ENCODE results near the gene ANXA4.

Gene ANXA4

DNA sequence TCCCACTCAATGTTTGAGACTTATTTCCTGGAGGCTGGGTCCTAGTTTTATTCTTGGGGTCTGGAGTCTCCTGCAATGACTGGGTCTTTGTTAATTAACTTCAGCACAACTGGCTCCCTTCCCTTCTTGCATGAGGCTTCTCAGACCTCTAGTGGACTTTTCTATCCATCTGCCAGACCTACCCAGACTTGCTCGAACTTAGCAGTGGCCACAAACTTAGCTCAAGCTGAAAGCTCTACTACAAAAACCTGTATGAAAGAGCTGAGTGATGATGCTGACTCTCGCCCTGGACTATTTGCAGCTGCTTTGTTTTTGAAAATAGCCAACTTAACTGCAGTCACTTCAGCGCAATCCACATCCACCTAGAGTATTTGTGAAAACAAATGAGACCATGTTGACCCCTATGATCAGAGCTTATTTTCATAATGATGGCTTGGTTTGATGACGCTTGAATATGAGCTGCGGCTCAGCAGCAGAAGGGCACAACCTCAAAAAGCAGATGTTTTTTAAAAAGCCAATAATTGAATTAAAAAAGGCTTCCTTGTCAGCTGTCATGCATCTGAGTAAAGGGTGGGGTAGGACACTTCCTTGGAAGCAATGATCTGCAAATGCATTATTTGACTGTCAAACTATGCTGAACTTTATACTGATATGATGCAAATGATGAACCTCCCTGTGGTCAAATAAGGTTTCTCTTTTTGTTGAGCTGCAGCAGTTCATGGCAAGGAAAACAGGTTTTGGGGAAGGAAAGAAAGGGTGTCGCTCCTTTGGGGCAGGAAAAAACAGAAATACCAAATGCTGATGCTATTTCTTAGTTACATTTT, 10.6 kb upstream of the ANXA4 start:
- no peaks in the 10 kb centered on the region for H3K27me3 ChIP-seq (ENCODE audit: insufficient read depth, poor library complexity, severe bottlenecking)
- no peak overlapping the region for H3K27ac ChIP-seq (replicated peaks)
- TF ChIP-seq, protein P1, sequence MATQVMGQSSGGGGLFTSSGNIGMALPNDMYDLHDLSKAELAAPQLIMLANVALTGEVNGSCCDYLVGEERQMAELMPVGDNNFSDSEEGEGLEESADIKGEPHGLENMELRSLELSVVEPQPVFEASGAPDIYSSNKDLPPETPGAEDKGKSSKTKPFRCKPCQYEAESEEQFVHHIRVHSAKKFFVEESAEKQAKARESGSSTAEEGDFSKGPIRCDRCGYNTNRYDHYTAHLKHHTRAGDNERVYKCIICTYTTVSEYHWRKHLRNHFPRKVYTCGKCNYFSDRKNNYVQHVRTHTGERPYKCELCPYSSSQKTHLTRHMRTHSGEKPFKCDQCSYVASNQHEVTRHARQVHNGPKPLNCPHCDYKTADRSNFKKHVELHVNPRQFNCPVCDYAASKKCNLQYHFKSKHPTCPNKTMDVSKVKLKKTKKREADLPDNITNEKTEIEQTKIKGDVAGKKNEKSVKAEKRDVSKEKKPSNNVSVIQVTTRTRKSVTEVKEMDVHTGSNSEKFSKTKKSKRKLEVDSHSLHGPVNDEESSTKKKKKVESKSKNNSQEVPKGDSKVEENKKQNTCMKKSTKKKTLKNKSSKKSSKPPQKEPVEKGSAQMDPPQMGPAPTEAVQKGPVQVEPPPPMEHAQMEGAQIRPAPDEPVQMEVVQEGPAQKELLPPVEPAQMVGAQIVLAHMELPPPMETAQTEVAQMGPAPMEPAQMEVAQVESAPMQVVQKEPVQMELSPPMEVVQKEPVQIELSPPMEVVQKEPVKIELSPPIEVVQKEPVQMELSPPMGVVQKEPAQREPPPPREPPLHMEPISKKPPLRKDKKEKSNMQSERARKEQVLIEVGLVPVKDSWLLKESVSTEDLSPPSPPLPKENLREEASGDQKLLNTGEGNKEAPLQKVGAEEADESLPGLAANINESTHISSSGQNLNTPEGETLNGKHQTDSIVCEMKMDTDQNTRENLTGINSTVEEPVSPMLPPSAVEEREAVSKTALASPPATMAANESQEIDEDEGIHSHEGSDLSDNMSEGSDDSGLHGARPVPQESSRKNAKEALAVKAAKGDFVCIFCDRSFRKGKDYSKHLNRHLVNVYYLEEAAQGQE (IDR thresholded peaks at IDR 0.05; ENCODE audit: insufficient replicate concordance, low read depth): no peak
- TF ChIP-seq GABPA (IDR thresholded peaks at IDR 0.05; ENCODE audit: low read depth) (no peak), CTCF (IDR thresholded peaks at IDR 0.05; ENCODE audit: insufficient read depth, low read length) (no peak), POLR2AphosphoS5 (IDR thresholded peaks at IDR 0.05; ENCODE audit: low read depth) (no peak), SPI1 (IDR thresholded peaks at IDR 0.05; ENCODE audit: borderline replicate concordance, low read depth) (no peak)
- no peak overlapping the region for H3K4me3 ChIP-seq (replicated peaks; ENCODE audit: insufficient read depth, low read length)
- DNase-seq (ENCODE audit: low read depth in 1 of 2, low spot score in 1 of 2): no peak

DNA sequence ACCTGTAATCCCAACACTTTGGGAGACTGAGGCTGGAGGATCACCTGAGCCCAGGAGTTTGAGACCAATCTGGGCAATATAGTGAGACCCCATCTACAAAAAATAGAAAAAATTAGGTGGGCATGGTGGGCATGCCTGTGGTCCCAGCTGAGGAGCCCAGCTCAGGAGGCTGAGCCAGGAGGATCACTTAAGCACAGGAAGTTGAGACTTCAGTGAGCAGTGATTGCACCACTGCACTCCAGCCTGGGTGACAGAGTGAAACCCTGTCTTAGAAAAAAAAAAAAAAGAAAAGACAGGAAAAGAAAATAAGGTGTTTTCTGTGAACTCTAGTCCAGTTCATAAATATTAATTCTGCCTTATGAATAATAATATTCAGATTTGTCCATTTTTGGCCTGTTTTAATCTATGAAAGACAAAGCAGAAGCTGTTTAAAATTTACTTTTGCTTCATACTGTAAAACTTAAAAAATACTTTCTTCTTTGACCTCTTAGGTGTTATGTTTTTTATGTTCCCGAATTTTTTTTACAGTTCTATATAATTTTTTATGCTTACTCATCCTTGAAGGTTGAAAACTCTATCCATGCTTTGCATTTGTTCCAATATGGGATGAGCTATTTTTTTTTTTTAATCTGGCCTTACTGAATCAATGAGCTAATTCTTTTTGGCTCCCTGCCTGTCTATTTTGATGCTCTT, 8.4 kb upstream of the ANXA4 start:
- Histone ChIP-seq H3K4me3 (replicated peaks; ENCODE audit: insufficient read depth, low read length) (no peak overlapping the region), H3K27me3 (ENCODE audit: insufficient read depth, poor library complexity, severe bottlenecking) (no peaks in the 10 kb centered on the region), H3K27ac (replicated peaks) (no peak overlapping the region)
- no peak for DNase-seq (ENCODE audit: low read depth in 1 of 2, low spot score in 1 of 2)
- TF ChIP-seq POLR2AphosphoS5 (IDR thresholded peaks at IDR 0.05; ENCODE audit: low read depth) (no peak), CTCF (IDR thresholded peaks at IDR 0.05; ENCODE audit: insufficient read depth, low read length) (no peak), SPI1 (IDR thresholded peaks at IDR 0.05; ENCODE audit: borderline replicate concordance, low read depth) (no peak)

- no peak for DNase-seq (ENCODE audit: low read depth in 1 of 2, low spot score in 1 of 2)
- H3K27me3 ChIP-seq (ENCODE audit: insufficient read depth, poor library complexity, severe bottlenecking): no peaks in the 10 kb centered on the region
- TF ChIP-seq, protein P1 (IDR thresholded peaks at IDR 0.05; ENCODE audit: insufficient replicate concordance, low read depth): no peak
- TF ChIP-seq SPI1 (IDR thresholded peaks at IDR 0.05; ENCODE audit: borderline replicate concordance, low read depth) (no peak), POLR2AphosphoS5 (IDR thresholded peaks at IDR 0.05; ENCODE audit: low read depth) (no peak), CTCF (IDR thresholded peaks at IDR 0.05; ENCODE audit: insufficient read depth, low read length) (no peak), GABPA (IDR thresholded peaks at IDR 0.05; ENCODE audit: low read depth) (no peak)
- H3K4me3 ChIP-seq (replicated peaks; ENCODE audit: insufficient read depth, low read length): no peak overlapping the region
- H3K27ac ChIP-seq (replicated peaks): no peak overlapping the region
These were observed 7.8 kb upstream of the ANXA4 start for GRCh38 chr2:69734035-69734611.
